HCT116 (cell line): Measurements from ENCODE around the gene STAB1. TPM values are rescaled to one million over a fixed set of nuclear protein-coding genes. Genes with fewer than 3 reads are reported as not detected.

ENCODE experiments used
- ATAC-seq: fragments of 200-7000 bp; cut with Tn5 transposase; 2 replicates; pipeline ENCODE4 v1.9.1; 2020; ENCODE audit warnings: mild to moderate bottlenecking, moderate library complexity
- BruUV-seq: library from RNA; stranded (reverse); fragments of 400-500 nt; replicated peaks from 2 replicates; lab custom pipeline; 2021; lab: Mats Ljungman, UMichigan
- CTCF ChIA-PET: fragments of 300-600 bp; sonication (Branson Sonifier 250); formaldehyde crosslinking; loops from one replicate; lab custom pipeline; 2021; ENCODE audit warnings: antibody characterized with exemption; lab: Charles Lee
- POLR2A ChIA-PET: fragments of 300-600, 350-600 bp; sonication (Branson Sonifier 250); formaldehyde crosslinking; loops from one replicate; lab custom pipeline; 2021; ENCODE audit warnings: antibody characterized with exemption; lab: Charles Lee
- RAD21 ChIA-PET, 2 experiments: fragments of 300-600 bp; sonication (Branson Sonifier 250); formaldehyde crosslinking; loops; one replicate each; lab custom pipeline; 2023; ENCODE audit warnings: low total read pairs in 2 of 2; ENCODE audit not compliant: uncharacterized antibody in 2 of 2, unreplicated experiment in 2 of 2, low non-redundant PET in 1 of 2; lab: Charles Lee
- DNase-seq: peaks from one replicate; pipeline ENCODE4 v3.0.0-alpha.2; 2010; ENCODE audit warnings: low read depth, low spot score
- H2AFZ ChIP-seq: fragments of 200-600 bp; shearing (Covaris generic), sonication (generic); 2 replicates; pipeline ENCODE4 v1.6.1; 2017; ENCODE audit warnings: low read depth, mixed run types, mixed read lengths, antibody characterized with exemption, low read length; ENCODE audit not compliant: poor library complexity, severe bottlenecking
- H3K27ac ChIP-seq: 2 replicates; pipeline ENCODE4 v1.5.1; 2012; ENCODE audit warnings: low read depth, low read length
- H3K27me3 ChIP-seq: fragments of 200-600 bp; sonication (generic); 2 replicates; pipeline ENCODE4 v1.6.1; 2016; ENCODE audit warnings: mixed run types, low read length, mixed read lengths; ENCODE audit not compliant: insufficient read depth
- H3K36me3 ChIP-seq, 2 experiments: fragments of 200-500 bp in 1 of 2; fragments of 200-600 bp in 1 of 2; sonication (Bioruptor generic) in 1 of 2; sonication (generic) in 1 of 2; 2 replicates each; pipeline versions ENCODE4 v1.5.1 to v1.6.1; 2014 to 2016; ENCODE audit warnings: low read length in 2 of 2, inconsistent platforms in 1 of 2, mixed read lengths in 1 of 2, mixed run types in 1 of 2; ENCODE audit not compliant: insufficient read depth in 2 of 2, control insufficient read depth in 1 of 2
- H3K4me1 ChIP-seq, 2 experiments: fragments of 200-600 bp in 1 of 2; sonication (generic) in 1 of 2; 2 replicates each; pipeline versions ENCODE4 v1.5.1 to v1.6.1; 2012 to 2017; ENCODE audit warnings: low read length in 2 of 2, inconsistent platforms in 1 of 2, mild to moderate bottlenecking in 1 of 2, mixed read lengths in 1 of 2, mixed run types in 1 of 2, moderate library complexity in 1 of 2; ENCODE audit not compliant: insufficient read depth in 2 of 2, control insufficient read depth in 1 of 2
- H3K4me2 ChIP-seq: fragments of 200-600 bp; sonication (generic); 2 replicates; pipeline ENCODE4 v1.6.1; 2017; ENCODE audit warnings: mixed run types, low read length, mixed read lengths
- H3K4me3 ChIP-seq, 2 experiments: fragments of 200-600 bp in 1 of 2; sonication (generic) in 1 of 2; replicated peaks in 1 of 2; 2 replicates each; pipeline ENCODE4 v1.5.1; 2011 to 2016; ENCODE audit warnings: low read length in 2 of 2, control low read depth in 1 of 2, low read depth in 1 of 2, mild to moderate bottlenecking in 1 of 2, mixed read lengths in 1 of 2, mixed run types in 1 of 2
- H3K79me2 ChIP-seq: fragments of 200-600 bp; sonication (generic); 2 replicates; pipeline ENCODE4 v1.6.1; 2017; ENCODE audit warnings: mild to moderate bottlenecking, mixed run types, low read length, moderate library complexity, mixed read lengths; ENCODE audit not compliant: insufficient read depth
- H3K9ac ChIP-seq: fragments of 200-600 bp; sonication (generic); 2 replicates; pipeline ENCODE4 v1.6.1; 2016; ENCODE audit warnings: low read length, mixed read lengths
- H3K9me2 ChIP-seq: fragments of 200-600 bp; sonication (generic), shearing (Covaris generic); 2 replicates; pipeline ENCODE4 v1.6.1; 2017; ENCODE audit warnings: mixed run types, mild to moderate bottlenecking, moderate library complexity; ENCODE audit not compliant: insufficient read depth
- H3K9me3 ChIP-seq, 2 experiments: fragments of 200-500 bp in 1 of 2; fragments of 200-600 bp in 1 of 2; sonication (Bioruptor generic) in 1 of 2; sonication (generic) in 1 of 2; 2 replicates each; pipeline ENCODE4 v1.6.1; 2014 to 2017; ENCODE audit warnings: low read length in 2 of 2, mixed read lengths in 2 of 2, inconsistent platforms in 1 of 2, low read depth in 1 of 2, mild to moderate bottlenecking in 1 of 2, mixed run types in 1 of 2, moderate library complexity in 1 of 2; ENCODE audit not compliant: control insufficient read depth in 1 of 2, insufficient read depth in 1 of 2
- H4K20me1 ChIP-seq: fragments of 200-600 bp; sonication (generic), shearing (Covaris generic); 2 replicates; pipeline ENCODE4 v1.6.1; 2017; ENCODE audit warnings: mixed run types, mild to moderate bottlenecking, moderate library complexity; ENCODE audit not compliant: insufficient read depth
- EGR1 ChIP-seq: IDR thresholded peaks from 2 replicates; pipeline ENCODE4 v1.6.1; 2012; ENCODE audit warnings: low read depth
- MAX ChIP-seq: IDR thresholded peaks from 2 replicates; pipeline ENCODE4 v1.6.1; 2012
- POLR2A ChIP-seq: IDR thresholded peaks from 2 replicates; pipeline ENCODE4 v1.7.0; 2011; ENCODE audit warnings: borderline replicate concordance; ENCODE audit not compliant: insufficient read depth, insufficient read length; ENCODE audit errors: extremely low read depth
- POLR2AphosphoS5 ChIP-seq: IDR thresholded peaks from 2 replicates; pipeline ENCODE4 v1.6.1; 2011; ENCODE audit warnings: mild to moderate bottlenecking, low read depth, low read length, moderate library complexity
- SIN3A ChIP-seq: IDR thresholded peaks from 2 replicates; pipeline ENCODE4 v1.6.1; 2012; ENCODE audit warnings: low read depth
- TCF7L2 ChIP-seq: IDR thresholded peaks from 2 replicates; pipeline ENCODE4 v1.7.0; 2011; ENCODE audit warnings: borderline replicate concordance, inconsistent platforms; ENCODE audit not compliant: insufficient read depth, insufficient read length; ENCODE audit errors: extremely low read depth
- YY1 ChIP-seq: IDR thresholded peaks from 2 replicates; pipeline ENCODE4 v1.6.1; 2011; ENCODE audit warnings: low read length, low read depth, moderate library complexity, mild to moderate bottlenecking; ENCODE audit not compliant: insufficient replicate concordance; ENCODE audit errors: extremely low read depth
- ZFX ChIP-seq: fragments of 450-650 bp; IDR thresholded peaks from 2 replicates; pipeline ENCODE4 v1.6.1; 2017
- intact Hi-C: fragments of 100-400 bp; cut with micrococcal nuclease; formaldehyde crosslinking; loops from 2 replicates; pipeline ENCODE4 v1.10.0; 2022
- total RNA-seq: library from RNA; stranded (reverse); gene quantifications from one replicate; pipeline ENCODE4 v1.2.1, GENCODE V29; 2021; ENCODE audit not compliant: unreplicated experiment
- TF ChIP-seq, protein P1 (sequence below): IDR thresholded peaks from 2 replicates; pipeline ENCODE4 v1.6.1; 2012
- TF ChIP-seq, protein P2 (sequence below), 3 experiments: fragments of 200-600 bp in 1 of 3; sonication (generic) in 1 of 3; IDR thresholded peaks in 2 of 3; conservative IDR thresholded peaks in 1 of 3; 2 replicates each; pipeline ENCODE4 v1.5.1; 2012 to 2017; ENCODE audit warnings: low read depth in 2 of 3, low read length in 2 of 3, antibody characterized with exemption in 1 of 3, borderline replicate concordance in 1 of 3, control low read depth in 1 of 3, mild to moderate bottlenecking in 1 of 3, mixed read lengths in 1 of 3, mixed run types in 1 of 3, moderate library complexity in 1 of 3; ENCODE audit not compliant: insufficient read depth in 1 of 3

STAB1 gene
- total RNA-seq, 1 experiment from 2014 or later, result 0.44 TPM

DNA sequence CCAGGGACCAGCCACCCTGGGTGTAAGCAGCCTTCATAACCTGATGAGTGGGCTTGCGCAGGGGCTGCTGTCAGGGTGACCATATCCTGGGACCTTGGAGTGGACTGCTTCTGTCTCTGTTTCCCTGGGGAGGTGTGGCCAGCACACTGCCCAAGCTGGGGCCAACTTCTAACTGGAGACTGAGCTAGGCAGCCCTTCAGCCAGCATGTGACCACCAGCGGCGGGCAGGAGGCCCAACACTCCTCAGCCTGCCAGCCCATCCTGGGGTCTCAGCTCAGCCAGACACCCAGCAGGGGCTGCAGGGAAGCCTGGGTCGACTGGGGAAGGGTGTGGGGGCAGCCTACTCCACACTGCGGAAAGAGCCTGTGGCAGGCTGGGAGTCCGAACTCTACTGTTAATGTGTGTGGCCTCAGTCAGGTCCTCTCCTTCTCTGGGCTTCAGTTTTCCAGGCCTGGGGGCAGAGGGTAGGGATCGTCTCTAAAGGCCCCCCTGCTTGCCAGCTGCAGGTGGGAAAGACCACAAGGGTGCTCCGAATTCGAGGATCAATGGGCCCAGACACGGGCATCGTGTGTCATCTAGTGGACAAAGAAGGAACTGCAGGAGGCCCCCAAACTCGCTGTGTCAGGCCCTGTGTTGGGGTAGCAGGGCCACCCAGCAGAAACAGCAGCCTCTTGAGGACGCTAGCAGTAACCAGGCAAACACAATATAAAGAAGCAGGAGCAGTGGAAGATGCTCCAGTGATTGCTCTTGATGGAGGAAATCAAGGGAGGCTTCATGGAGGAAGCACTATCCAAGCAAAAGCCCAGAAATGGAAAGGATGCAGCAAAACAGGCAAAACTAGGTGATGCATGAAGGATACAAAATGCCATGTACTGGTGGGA is 48.3 kb upstream of the STAB1 start:
- ChIA-PET POLR2A (no interaction called here), CTCF (interaction anchor here (0.8 to 2.0 kb wide), 6 partner anchors 15 to 107 kb away, joined by 3 to 13 read pairs (median 4); no protein-coding TSS in a partner anchor), RAD21 (interaction anchor here in 1 of 2 experiments (0.8 to 1.0 kb wide), 2 partner anchors 35 to 221 kb away, joined by 3 read pairs; partner anchors contain the start of gene TLR9)
- Histone ChIP-seq H2AFZ (no peak overlapping the region), H3K36me3 (no peaks in the 10 kb centered on the region), H3K9me3 (no peaks in the 10 kb centered on the region), H3K4me2 (no peak overlapping the region), H3K4me3 (no peak overlapping the region), H3K9me2 (no peaks in the 10 kb centered on the region), H3K27me3 (no peaks in the 10 kb centered on the region), H3K9ac (no peak overlapping the region), H4K20me1 (no peaks in the 10 kb centered on the region), H3K79me2 (no peaks in the 10 kb centered on the region), H3K4me1 (peaks cover 16 to 37% of the 10 kb centered on the region in 2 experiments), H3K27ac (no peak overlapping the region)
- intact Hi-C loops, result loop anchor here (1.0 to 5.0 kb wide), 3 partner anchors 19 to 155 kb away; no protein-coding TSS in a partner anchor
- BruUV-seq, result no TSS peak
- peak; percentile 67 for DNase-seq
- peak; percentile 63 for ATAC-seq
- no peak for TF ChIP-seq POLR2A
- no peak for TF ChIP-seq ZFX
- peak; percentile 20 for TF ChIP-seq TCF7L2
- TF ChIP-seq, protein P1, sequence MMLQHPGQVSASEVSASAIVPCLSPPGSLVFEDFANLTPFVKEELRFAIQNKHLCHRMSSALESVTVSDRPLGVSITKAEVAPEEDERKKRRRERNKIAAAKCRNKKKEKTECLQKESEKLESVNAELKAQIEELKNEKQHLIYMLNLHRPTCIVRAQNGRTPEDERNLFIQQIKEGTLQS, result no peak
- TF ChIP-seq SIN3A, result no peak
- peak; percentile 5 for TF ChIP-seq YY1
- no peak for TF ChIP-seq MAX
- TF ChIP-seq, protein P2, sequence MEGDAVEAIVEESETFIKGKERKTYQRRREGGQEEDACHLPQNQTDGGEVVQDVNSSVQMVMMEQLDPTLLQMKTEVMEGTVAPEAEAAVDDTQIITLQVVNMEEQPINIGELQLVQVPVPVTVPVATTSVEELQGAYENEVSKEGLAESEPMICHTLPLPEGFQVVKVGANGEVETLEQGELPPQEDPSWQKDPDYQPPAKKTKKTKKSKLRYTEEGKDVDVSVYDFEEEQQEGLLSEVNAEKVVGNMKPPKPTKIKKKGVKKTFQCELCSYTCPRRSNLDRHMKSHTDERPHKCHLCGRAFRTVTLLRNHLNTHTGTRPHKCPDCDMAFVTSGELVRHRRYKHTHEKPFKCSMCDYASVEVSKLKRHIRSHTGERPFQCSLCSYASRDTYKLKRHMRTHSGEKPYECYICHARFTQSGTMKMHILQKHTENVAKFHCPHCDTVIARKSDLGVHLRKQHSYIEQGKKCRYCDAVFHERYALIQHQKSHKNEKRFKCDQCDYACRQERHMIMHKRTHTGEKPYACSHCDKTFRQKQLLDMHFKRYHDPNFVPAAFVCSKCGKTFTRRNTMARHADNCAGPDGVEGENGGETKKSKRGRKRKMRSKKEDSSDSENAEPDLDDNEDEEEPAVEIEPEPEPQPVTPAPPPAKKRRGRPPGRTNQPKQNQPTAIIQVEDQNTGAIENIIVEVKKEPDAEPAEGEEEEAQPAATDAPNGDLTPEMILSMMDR (IDR thresholded peaks at IDR 0.05 in 2 of 3, conservative IDR thresholded peaks at IDR 0.05 in 1 of 3; ENCODE audit: borderline replicate concordance in 1 of 3, insufficient read depth in 1 of 3, low read depth in 2 of 3, low read length in 2 of 3), result peak in 2 of 3 experiments; percentile 99 to 100; a peak in 4 of 6 replicates
- TF ChIP-seq EGR1, result no peak
- TF ChIP-seq POLR2AphosphoS5, result no peak
